GM19463 (cell line): Measurements from ENCODE around the gene CLDN7.

Experiments used
- ATAC-seq: cut with Tn5 transposase; IDR thresholded peaks from one replicate; pipeline ENCODE4 v1.9.1; 2021; ENCODE audit warnings: mild to moderate bottlenecking, moderate library complexity; ENCODE audit not compliant: unreplicated experiment

The CLDN7 gene, protein sequence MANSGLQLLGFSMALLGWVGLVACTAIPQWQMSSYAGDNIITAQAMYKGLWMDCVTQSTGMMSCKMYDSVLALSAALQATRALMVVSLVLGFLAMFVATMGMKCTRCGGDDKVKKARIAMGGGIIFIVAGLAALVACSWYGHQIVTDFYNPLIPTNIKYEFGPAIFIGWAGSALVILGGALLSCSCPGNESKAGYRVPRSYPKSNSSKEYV

DNA sequence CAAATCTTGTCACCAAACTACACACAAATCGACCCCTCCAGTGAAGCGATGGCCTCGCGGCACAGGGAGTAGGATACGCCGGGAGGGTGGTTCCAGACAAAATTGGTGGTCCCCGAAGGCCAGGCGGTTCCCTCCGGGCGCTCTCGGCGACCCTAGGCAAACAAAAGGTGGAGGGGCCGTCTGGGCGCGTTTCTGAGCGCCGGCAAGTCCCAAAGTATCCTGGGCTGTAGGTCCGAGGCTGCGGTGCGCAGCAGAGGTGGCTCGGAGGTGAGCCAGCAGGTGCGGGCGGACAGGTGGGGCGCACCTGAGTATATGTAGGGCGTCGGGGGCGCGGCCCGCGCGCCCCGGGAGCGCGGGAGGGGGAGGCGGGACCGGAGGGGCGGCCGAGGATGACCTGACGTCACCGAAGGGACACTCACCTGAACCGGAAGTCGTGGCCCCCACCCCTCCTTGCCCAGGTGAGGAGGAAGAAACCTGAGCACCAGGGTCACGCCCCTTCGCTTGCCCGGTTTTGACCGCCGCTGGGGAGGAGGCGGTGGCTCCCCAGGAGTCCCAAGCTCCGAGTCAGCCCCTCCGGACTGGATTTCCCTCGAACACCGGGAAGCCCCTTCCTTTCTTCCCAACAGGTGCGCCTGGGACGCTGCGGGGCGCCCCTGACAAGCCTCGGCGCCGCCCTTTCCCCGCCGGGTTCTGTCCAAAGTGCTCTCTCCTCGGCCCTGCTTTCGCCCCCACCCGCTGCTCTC, at the start of gene CLDN7:
CLDN7 (minus strand) TSS at position 287 of the 743 bp plus-strand sequence. CDS start 435 bp downstream, outside the sequence.
- no peak for ATAC-seq

DNA sequence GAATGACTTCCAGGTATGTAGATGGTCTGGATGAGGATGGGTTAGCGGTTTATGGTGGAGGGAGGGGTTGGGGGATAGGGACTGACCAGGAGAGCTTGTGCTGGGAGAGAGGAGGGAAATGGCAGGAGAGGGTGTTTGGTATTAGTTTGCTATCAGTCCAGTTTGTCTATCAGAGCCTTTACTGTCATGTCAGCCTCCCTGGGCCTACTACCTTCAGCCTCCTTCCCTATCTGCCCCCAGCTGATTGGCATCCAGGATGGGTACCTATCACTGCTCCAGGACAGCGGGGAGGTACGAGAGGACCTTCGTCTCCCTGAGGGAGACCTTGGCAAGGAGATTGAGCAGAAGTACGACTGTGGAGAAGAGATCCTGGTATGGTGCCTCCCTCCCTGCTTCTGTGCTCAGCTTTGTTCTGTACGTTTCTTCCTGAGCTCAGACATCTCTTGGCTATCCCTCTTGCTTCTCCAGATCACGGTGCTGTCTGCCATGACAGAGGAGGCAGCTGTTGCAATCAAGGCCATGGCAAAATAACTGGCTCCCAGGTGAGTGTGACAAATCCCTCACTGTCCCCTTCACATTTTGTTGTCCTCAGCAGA, 48.9 kb upstream of the CLDN7 start:
- ATAC-seq, result no peak

DNA sequence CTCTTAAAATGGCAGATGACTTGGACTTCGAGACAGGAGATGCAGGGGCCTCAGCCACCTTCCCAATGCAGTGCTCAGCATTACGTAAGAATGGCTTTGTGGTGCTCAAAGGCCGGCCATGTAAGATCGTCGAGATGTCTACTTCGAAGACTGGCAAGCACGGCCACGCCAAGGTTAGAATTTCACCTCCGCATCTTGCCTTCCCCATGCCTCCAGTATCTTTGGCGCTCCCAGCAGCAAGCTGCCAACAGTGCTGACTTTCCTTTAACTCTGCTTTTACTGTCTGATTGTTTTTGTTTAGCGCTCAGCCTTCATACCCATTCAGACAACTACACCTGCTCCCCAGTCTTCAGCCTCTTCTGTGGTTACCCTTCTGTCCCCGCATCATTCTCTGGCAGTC, 47.4 kb upstream of the CLDN7 start:
- no peak for ATAC-seq

DNA sequence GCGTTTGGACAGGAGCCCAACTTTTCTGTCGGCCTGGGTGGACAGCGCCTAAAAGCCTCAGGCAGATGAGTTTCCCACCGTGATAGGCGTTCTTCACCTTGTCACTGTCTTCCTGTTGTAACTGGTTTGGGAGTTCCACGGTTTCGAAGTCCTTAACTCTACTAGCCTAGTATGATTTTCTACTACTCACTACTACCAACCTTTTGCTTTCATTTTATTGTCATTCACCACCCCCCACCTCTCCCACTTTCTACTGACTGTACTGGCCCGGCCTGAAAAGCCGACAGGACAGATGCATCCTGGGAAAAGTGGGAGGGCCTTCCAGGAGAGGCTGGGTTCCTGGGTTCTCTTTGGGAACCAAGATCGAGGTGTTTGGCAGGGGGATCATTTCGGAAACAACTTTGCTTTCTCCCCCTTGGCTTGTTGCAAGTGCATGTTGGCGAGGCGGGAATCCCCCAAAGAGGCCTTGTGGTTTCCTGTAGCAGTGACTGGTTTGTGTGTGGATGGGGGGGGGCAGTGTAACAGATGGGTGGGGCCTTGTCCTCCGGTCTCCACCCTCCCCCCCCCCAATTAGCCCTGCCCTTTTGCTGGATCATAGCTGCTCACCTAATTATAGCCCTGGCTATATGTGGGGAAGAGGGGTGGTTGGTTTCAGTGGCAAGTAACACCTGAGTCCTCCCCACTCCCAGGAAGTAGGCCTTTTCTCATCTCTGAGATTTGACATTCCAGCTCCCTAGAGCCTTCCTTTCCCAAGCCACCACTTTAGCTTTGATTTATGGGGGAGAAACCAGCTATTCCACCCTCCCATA, 46.6 kb upstream of the CLDN7 start:
- no peak for ATAC-seq

DNA sequence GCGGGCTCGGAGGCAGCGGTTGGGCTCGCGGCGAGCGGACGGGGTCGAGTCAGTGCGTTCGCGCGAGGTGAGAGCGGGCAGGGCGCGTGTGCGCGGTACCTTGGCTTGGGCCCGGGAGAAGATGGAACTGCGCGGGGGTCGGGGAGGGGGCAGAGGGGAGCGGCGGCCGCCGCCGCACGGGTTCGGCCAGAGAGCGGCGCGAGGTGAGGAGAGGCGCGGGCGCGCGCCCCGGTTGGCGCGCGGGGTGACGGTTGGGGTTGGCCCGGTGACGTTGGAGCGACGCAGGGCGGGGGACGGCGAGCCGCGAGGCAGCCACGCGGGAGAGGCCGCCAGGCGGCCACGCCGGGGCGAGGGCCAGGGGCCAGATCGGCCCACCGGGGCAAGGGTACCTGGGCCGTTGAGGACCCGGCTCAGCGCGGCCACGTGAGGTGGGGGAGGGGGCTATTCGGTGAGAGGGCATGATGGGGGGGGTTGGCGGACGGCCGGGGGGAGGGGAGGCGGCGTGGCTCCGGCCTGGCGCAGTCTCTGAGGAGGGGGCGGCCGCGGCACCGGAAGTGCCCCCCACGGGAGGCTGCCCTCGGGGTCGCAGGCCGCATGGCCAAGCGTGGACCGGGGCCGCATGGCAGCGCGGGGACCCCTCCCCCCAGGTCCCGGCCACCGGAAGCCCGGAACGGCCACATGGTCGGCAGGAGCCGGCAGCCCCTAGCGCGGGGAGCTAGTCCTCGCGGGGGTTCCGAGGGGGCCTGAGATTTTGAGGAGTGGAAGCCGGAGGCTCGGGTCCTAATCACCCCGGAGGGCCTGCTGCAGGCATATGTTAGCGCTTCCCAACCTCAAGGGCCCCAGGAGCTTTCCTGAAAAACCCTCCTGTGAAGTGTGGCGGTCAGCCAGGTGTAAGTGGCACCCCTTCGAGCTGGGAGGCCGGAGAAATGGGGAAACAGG, 45.7 kb upstream of the CLDN7 start:
- ATAC-seq, result no peak

DNA sequence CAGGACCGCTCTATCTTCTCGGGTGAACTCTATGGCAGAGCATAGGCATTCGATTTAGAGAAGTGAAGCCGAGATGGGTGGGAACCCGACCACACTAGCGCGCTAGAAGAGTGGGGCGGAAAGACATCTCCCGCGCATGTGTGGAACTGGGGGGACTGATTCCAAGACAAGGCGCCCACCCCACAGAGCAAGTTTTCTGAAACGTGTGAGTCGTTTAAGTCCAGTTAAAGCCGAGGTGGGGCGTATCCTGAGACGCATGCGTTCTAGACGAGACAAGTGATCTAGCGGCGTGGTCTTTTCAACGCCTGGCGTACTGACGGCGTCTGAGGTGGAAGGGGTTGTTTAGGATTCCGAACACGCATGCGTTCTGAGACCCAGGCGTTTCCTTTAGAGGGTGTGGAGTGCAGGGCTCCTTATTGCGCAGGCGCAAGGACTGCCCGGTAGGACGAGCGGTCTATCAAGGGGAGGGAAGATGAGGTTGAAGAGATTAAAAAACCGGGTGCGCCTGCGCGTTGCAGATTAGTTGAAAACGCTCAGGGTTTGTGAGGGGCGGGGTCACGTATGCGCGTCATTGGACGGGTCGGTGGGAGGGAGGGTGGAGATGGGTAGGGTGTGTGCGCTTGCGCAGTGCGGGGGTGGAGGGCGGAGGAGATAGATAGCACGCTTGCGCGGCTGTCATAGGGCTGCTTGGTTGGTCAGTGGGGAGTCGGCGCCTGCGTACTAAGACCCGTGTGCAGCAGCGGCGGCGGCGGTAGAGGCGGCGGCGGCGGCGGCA, 44.8 kb upstream of the CLDN7 start, which contains the start of gene EIF5A:
EIF5A (plus strand) TSS at position 718 of the 775 bp plus-strand sequence. CDS start 2,008 bp downstream, outside the sequence.
- peak; percentile 74 for ATAC-seq

DNA sequence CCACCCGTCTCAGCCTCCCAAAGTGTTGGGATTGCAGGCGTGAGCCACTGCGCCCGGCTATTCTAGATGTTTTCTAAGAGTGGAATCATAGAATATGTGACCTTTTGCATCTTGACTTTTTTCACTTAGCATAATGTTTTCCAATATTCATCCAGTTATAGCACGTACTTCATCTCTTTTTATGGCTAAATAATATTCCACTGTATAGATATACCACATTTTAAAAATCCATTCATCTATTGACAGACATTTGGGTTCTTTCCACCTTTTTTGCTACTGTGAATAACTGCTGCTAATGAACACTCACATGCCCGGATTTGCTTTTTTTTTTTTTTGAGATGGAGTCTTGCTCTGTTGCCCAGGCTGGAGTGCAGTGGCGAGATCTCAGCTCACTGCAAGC, 41.9 kb upstream of the CLDN7 start:
- no peak for ATAC-seq

DNA sequence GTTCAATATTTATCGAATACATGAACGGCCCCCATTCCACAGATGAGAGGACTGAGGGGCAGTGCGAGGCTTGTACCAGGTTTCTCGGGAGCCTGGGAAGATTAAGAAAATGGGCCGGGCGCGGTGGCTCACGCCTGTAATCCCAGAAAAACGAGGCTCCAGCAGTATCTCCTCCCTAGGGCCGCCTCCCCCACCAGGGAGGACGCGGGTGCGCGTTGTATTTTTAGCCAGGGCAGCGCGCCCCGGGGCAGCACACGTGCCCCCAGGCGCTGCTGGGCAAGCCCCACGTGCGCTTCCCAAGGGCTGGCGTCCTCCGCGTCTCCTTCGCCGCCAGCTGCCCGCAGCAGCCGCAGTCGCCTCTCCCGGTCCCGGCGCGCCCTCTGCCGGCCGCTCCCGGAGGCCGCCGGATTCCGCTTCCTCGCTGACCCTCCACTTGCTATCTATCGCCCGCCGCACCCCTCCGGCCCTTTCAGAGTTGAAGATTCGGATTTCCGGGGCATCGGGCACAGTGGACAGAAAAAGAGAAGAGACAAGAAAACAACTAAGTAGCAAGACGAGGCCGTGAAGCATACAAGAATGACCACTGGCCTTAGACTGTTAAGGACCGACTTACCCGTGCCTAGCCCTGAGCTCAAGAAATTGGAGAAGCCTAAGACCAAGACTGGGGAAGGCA, 34.0 kb upstream of the CLDN7 start:
- ATAC-seq, result no peak

DNA sequence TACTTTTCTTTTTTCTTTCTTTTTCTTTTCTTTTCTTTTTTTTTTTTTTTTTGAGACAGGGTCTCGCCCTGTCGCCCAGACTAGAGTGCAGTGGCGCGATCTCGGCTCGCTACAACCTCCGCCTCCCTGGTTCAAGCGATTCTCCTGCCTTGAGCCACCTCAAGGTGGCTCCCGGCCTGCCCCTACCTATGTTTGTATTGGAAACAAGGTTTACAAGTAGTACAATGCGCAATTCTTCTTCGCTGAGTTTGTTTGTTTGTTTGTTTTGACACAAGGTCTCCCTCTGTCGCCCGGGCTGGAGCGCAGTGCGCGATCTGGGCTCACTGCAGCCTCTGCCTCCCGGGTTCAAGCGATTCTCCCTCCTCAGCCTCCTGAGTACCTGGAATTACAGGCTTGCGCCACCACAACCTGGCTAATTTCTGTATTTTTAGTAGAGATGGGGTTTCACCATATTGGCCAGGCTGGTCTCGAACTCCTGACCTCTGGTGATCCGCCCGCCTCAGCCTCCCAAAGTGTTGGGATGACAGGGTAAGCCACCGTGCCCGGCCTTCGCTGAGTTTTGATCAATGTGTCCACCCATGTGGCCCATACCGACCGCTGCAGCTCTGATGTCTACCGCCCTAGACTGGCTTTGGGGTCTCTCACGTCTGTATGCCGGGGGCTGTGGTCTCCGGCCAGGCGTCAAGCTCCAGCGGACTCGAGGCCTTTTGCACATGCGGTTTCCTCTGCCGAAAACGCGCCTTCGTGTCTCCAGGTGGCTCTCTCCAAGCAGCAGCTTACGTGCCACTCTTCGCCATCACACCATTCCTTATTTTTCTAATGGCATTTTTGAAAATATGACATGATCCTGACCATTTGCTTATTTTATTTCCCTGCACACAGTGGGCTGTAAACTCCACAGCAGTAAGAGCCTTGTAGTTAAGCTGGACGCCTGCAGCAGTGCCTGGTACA, 33.2 kb upstream of the CLDN7 start:
- ATAC-seq, result no peak

DNA sequence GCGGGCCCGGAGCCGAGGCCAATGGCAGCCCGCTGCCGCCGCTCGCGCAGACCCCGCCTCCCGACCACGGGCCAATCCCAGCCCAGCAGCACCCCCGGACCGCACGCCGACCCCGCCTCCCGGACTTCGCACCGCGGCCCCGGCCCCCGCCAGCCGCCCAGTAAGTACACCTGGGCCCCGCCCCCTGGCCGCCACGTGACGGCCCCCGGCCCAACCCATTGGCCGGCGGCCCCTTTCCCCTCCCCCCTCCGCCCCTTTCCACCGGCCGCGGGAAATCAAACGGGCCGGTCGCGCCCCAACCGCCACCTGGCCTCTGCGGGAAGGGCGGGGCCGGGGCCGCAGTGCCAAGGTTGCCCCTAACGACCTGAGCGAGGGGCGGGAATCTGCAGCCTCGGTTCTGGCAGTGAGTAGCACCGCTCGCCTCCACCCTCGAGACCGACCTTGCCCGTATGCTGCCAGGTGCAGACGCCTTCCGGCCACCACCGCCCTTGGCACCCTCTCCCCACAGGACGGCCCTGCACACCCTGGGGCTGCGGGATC, 32.4 kb upstream of the CLDN7 start, which contains the start of gene YBX2:
YBX2 (minus strand) TSS at position 26 of the 540 bp plus-strand sequence. CDS start 139 bp downstream, outside the sequence.
- no peak for ATAC-seq

DNA sequence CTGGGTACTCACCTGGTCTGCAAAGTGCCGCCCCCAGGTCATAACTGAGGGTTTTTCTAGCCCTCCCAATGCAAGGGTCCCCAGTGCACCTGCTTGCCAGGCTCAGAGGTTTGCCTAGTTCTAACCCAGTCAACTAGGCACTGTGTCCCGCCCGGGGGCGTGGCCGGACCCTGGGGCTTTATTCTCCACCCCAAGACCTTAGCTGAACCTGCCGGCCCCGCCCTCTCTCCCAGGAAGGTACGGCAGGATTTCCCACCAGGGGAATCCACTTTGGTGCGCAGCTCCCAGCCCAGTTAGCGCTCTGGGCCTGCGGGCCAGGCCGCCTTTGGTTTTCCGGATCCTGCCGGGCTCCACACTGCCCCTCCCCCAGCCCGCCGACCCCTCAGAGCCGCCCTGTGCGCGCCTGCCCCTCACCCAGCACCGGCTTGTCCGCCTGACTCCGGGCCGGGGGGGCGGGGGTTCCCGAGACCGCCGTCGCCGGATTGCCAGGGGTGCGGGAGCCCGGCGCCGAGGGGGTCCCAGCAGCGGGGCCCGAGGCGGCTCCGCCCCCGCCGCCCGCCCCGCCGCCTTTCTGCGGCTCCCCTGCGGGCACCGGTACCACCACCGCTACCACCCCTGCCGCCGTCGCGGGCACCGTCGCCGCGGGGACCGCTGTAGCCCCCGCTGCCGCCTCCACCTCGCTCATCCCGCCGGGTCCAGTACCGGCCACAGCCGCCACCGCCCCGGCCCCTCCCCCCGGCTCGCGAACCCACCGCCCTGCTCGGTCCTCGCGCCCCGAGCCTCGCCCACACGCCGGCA, 31.7 kb upstream of the CLDN7 start:
- no peak for ATAC-seq

DNA sequence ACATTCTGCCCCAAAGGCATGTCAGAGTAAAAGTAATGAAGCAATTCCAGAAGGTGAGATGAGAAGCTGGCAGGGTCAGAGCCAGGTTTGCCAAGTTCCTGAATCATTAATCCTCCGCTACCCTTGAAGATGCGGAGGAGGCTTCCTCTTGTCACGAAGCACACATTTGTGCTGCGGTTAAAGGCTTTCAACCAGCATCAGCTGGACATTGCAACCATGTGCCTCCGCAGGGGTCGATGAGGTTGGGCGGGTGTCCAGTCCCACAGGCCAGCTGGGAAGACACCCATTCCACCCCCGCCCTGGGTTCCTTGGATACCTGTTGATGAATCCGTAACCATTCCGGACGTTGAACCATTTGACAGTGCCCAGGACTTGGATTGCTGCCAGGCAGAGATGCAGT, 30.9 kb upstream of the CLDN7 start:
- no peak for ATAC-seq

DNA sequence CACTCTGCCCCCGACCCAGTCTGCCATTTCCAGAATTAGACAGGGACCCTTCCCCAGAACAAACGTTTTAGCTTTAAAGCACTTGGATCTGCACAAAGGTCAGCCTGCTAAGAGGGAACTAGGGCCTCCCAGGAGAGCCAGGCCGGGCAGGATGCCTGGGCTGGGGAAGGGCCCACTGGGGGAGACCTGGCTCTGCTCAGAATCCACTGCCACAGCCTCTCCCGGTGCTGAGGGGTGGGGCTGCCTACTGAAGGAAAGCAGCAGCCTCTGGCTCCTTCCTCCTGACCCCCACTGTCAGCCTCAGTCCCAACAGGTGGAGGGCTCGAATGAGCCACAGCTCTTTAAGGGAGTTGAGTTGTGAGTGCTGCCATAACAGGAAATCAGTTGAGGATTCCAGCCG, 30.5 kb upstream of the CLDN7 start:
- ATAC-seq, result no peak

DNA sequence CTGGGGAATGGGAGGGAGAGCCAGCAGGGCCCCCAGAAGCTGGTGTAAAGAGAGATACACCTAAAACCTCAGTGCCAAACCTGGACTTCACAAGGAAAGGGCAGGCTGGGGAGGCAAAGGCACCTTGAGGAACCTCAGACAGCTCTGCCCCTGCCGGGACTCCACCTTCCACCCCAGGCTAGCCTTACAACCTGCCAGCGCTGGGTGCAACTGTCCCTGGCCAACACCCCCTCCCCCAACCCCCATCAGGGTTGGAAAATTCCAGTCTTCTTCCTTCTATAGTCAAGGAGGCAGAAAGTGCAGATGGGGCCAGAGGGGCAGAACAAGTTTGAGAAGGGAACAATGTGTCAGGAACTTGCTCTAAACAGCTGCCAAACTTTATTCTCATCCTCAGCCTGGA, 29.9 kb upstream of the CLDN7 start:
- ATAC-seq, result no peak

DNA sequence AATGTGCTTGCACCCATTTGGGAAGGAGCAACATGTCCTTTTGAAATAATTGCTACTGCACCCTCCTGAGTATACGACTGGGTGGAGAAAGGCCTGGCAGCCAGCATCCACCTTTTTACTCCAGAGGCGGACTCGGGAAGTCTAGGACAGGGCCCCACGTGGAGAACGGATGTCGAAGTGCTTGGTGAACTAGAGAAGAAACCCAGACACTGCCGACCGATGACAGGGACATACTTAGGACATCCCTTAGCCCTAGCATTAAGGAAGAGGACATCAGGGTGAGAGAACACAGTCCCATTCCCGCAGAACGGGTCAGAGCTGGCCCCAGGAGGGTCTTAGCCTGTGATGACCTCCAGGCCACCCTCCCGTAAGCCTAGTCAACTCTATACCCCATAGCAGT, 28.4 kb upstream of the CLDN7 start:
- no peak for ATAC-seq

DNA sequence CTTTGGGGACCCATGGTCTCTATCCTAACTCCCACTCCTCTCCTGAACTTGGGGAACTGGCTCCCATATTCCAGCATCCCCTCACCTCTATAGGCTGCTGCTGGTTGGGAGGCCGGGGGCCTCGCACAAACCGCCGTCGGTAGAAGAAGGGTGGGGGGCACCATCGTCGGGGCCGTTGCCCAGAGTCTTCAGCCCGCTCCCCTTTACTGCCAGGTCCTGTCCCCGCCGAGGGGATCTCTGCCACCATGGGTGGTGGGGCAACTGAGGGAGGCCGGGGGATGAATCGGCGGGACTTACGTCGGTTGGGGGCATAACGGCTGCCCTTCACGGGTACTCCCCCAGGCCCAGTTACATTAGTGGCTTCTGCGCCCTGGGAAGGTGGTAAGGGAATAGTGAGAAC, 27.9 kb upstream of the CLDN7 start:
- no peak for ATAC-seq
